GM23248 (cell line): ENCODE data around the gene MLXIPL. TPM values are rescaled to one million over a fixed set of nuclear protein-coding genes. Genes with fewer than 3 reads are reported as not detected.
"Not testable (repeated sequence)": the region's sequence is repeated elsewhere in the genome, so short reads cannot be mapped to it uniquely, and the experiment has no call there.

Experiments used
- DNase-seq: peaks from one replicate; pipeline ENCODE4 v3.0.0-alpha.2; 2015
- H2AFZ ChIP-seq: fragments of 200-600 bp; sonication (generic); 2 replicates; pipeline ENCODE4 v1.6.1; 2016; ENCODE audit warnings: antibody characterized with exemption
- H3F3A ChIP-seq: fragments of 200-600 bp; sonication (generic); 2 replicates; pipeline ENCODE4 v1.6.1; 2016; ENCODE audit warnings: mild to moderate bottlenecking, antibody characterized with exemption, mixed run types; ENCODE audit not compliant: insufficient read depth
- H3K27ac ChIP-seq: fragments of 200-600 bp; sonication (generic); 2 replicates; pipeline ENCODE4 v1.5.1; 2016; ENCODE audit warnings: mild to moderate bottlenecking
- H3K27me3 ChIP-seq: fragments of 200-600 bp; sonication (generic); replicated peaks from 2 replicates; pipeline ENCODE4 v1.6.1; 2016; ENCODE audit warnings: mild to moderate bottlenecking; ENCODE audit not compliant: insufficient read depth
- H3K36me3 ChIP-seq: fragments of 200-600 bp; sonication (generic); 2 replicates; pipeline ENCODE4 v1.6.1; 2016; ENCODE audit warnings: low read depth, mild to moderate bottlenecking
- H3K4me1 ChIP-seq: fragments of 200-600 bp; sonication (generic); 2 replicates; pipeline ENCODE4 v1.6.1; 2016; ENCODE audit warnings: mild to moderate bottlenecking; ENCODE audit not compliant: insufficient read depth
- H3K4me2 ChIP-seq: fragments of 200-600 bp; sonication (generic); one replicate; pipeline ENCODE4 v1.6.1; 2016; ENCODE audit warnings: mild to moderate bottlenecking; ENCODE audit not compliant: unreplicated experiment
- H3K4me3 ChIP-seq: fragments of 200-600 bp; sonication (generic); 2 replicates; pipeline ENCODE4 v1.5.1; 2016; ENCODE audit warnings: mild to moderate bottlenecking
- H3K79me2 ChIP-seq: fragments of 200-600 bp; sonication (generic); 2 replicates; pipeline ENCODE4 v1.6.1; 2016; ENCODE audit warnings: mild to moderate bottlenecking; ENCODE audit not compliant: insufficient read depth
- H3K9ac ChIP-seq: fragments of 200-600 bp; sonication (generic); 2 replicates; pipeline ENCODE4 v1.6.1; 2016; ENCODE audit warnings: mild to moderate bottlenecking
- H3K9me2 ChIP-seq: fragments of 200-600 bp; sonication (generic); 2 replicates; pipeline ENCODE4 v1.6.1; 2016; ENCODE audit warnings: mixed run types, mild to moderate bottlenecking, moderate library complexity; ENCODE audit not compliant: insufficient read depth
- H3K9me3 ChIP-seq: fragments of 200-600 bp; sonication (generic); one replicate; pipeline ENCODE4 v1.6.1; 2017; ENCODE audit warnings: low read depth
- H4K20me1 ChIP-seq: fragments of 200-600 bp; sonication (generic); 2 replicates; pipeline ENCODE4 v1.6.0; 2016; ENCODE audit not compliant: insufficient read depth
- EZH2 ChIP-seq: fragments of 200-600 bp; sonication (generic); IDR thresholded peaks from 2 replicates; pipeline ENCODE4 v1.6.1; 2018; ENCODE audit warnings: antibody characterized with exemption, mild to moderate bottlenecking; ENCODE audit not compliant: insufficient read depth, poor library complexity, severe bottlenecking
- EZH2phosphoT487 ChIP-seq: fragments of 200-600 bp; sonication (generic); IDR thresholded peaks from 2 replicates; pipeline ENCODE4 v1.6.1; 2018; ENCODE audit warnings: antibody characterized with exemption, moderate library complexity, mild to moderate bottlenecking, low read depth; ENCODE audit not compliant: insufficient read depth
- WGBS, 2 experiments: methylation state at CpG; one replicate each; pipeline ENCODE4 v1.1.6; 2015 to 2017; ENCODE audit warnings: low lambda C conversion rate in 2 of 2, low coverage in 1 of 2; ENCODE audit errors: missing lambda C conversion rate in 2 of 2; 5-methylcytosine and 5-hydroxymethylcytosine counted together
- in situ Hi-C: fragments of 300-500 bp; cut with MboI; formaldehyde crosslinking; loops from 2 replicates; pipeline ENCODE4 v1.15.0; 2020
- polyA plus RNA-seq: library from polyadenylated mRNA; unstranded; fragments of >200 nt; fragmentation: Nextera tagmentation; extraction: Ambion mirVana; gene quantifications from 2 replicates; pipeline ENCODE4 v1.2.1, GENCODE V29; 2016
- total RNA-seq: library from RNA; depleted of rRNA; stranded (reverse); fragments of >200 nt; shearing (Covaris generic); gene quantifications from 2 replicates; pipeline ENCODE4 v1.2.3, GENCODE V29; 2014

MLXIPL gene
- total and polyA plus RNA-seq, 2 experiments from 2014 or later, result not detected

DNA sequence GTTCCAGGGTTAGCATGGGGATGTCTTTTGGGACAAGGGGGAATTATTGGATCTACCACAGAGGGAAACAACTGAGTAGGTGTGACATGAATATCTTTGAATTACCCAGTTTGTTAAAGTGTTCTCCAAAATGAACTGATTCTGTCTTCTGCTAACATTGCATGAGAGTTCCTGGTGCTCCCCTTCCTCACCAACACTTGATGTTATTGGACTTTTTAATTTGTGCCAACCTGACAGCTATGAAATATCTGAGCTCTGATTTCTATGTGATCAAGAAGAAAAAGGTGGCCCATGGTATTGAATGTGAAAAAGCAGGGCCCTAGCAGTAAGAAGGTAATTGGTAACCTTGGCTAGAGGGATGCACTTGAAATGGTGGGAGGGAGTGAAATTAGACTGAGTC, 38.7 kb upstream of the MLXIPL start:
- TF ChIP-seq EZH2, result no peak
- no peak for TF ChIP-seq EZH2phosphoT487
- Histone ChIP-seq H3K27me3 (no peaks in the 10 kb centered on the region; the same call in 1 of the 2 replicates), H3K9me3 (no peaks in the 10 kb centered on the region), H2AFZ (no peak overlapping the region), H3K27ac (no peak overlapping the region), H3K9ac (no peak overlapping the region), H3K36me3 (no peaks in the 10 kb centered on the region), H3K4me1 (no peaks in the 10 kb centered on the region), H3F3A (no peaks in the 10 kb centered on the region), H3K9me2 (no peaks in the 10 kb centered on the region), H4K20me1 (no peaks in the 10 kb centered on the region), H3K4me2 (no peak overlapping the region), H3K4me3 (no peak overlapping the region), H3K79me2 (no peaks in the 10 kb centered on the region)
- in situ Hi-C loops, result no loop called here
- no peak for DNase-seq

DNA sequence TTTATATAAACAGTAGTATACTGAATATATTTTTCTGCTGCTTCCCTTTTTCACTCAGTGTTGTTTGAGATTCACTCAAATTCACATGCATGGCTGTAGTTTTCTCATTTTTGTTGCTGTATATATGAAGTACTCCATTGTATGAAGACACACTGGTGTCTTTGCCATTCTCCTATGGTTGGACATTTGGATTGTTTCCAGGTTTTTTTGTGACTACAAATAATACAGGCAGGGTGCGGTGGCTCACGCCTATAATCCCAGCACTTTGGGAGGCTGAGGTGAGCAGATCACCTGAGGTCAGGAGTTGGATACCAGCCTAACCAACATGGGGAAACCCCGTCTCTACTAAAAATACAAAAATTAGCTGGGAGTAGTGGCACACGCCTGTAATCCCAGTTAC, 36.3 kb upstream of the MLXIPL start:
- H4K20me1 ChIP-seq, H3K9me2 ChIP-seq, H3K79me2 ChIP-seq, H3F3A ChIP-seq, in situ Hi-C loops, H3K4me2 ChIP-seq, H3K9ac ChIP-seq, DNase-seq, H3K4me3 ChIP-seq, H3K27ac ChIP-seq, H3K27me3 ChIP-seq, H3K36me3 ChIP-seq, H3K4me1 ChIP-seq, H2AFZ ChIP-seq, H3K9me3 ChIP-seq: not testable (repeated sequence)
- WGBS, 2 experiments, result 83 to 87% methylated on average over 4 of the region's 4 CpGs

DNA sequence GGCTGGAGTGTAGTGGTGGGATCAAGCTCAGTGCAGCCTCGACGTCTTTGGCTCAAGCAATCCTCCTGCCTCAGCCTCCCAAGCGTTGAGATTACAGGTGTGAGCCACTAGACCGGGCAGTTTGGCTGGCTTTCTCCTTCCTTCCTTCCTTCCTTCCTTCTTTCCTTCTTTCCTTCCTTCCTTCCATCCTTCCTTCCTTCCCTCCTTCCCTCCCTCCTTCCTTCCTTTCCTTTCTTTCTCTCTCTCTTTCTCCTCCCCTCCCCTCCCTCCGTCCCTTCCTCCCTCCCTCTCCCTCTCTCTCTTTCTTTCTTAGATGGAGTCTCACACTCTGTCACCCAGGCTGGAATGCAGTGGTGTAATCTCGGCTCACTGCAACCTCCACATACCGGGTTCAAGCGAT, 35.7 kb upstream of the MLXIPL start:
- Histone ChIP-seq H3K27me3 (no peaks in the 10 kb centered on the region; the same call in 1 of the 2 replicates), H4K20me1 (no peaks in the 10 kb centered on the region)
- WGBS, 2 experiments, result 70 to 71% methylated on average over 6 to 8 of the region's 8 CpGs

DNA sequence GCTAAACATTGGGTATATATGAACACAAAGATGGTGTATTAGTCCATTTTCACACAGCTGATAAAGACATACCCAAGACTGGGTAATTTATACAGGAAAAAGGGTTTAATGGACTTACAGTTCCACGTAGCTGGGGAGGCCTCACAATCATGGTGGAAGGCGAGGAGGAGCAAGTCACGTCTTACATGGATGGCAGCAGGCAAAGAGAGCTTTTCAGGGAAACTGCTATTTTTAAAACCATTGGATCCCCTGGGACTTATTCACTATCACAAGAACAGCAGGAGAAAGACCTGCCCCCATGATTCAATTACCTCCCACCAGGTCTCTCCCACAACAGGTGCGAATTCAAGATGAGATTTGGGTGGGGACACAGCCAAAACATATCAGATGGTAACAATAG, 31.0 kb upstream of the MLXIPL start:
- H3K9me3 ChIP-seq, DNase-seq: not testable (repeated sequence)

More for the DNA sequence above, 35.7 kb upstream of the MLXIPL start:
- no peak overlapping the region for H3K4me3 ChIP-seq
- DNase-seq, result no peak
- no peaks in the 10 kb centered on the region for H3K9me2 ChIP-seq
- H3K9ac ChIP-seq, result no peak overlapping the region
- no peak overlapping the region for H3K4me2 ChIP-seq
- H3K9me3 ChIP-seq, result no peaks in the 10 kb centered on the region
- H3F3A ChIP-seq, result no peaks in the 10 kb centered on the region
- no peak overlapping the region for H3K27ac ChIP-seq
- in situ Hi-C loops, result no loop called here
- no peaks in the 10 kb centered on the region for H3K79me2 ChIP-seq
- no peaks in the 10 kb centered on the region for H3K4me1 ChIP-seq
- H3K36me3 ChIP-seq, result no peaks in the 10 kb centered on the region
- TF ChIP-seq EZH2, result no peak
- no peak for TF ChIP-seq EZH2phosphoT487
- H2AFZ ChIP-seq, result no peak overlapping the region

DNA sequence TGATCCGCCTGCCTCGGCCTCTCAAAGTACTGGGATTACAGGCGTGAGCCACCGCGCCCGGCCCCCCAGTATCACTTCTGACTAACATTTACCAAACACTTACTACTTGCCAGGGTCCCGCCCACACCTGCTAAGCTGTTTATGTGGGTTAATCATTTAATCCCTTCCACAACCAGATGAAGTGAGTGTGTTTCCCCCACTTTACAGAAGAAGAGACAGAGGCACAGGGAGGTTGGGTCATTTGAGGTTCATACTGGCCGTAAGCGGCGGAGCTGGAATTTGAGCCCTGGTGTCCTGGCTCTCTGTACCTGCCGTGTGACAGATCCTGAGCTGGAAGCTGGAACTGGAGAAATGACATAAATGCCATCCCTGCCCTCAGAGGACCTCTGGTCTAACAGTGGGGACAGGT, 28.2 kb upstream of the MLXIPL start:
- TF ChIP-seq EZH2, result no peak
- TF ChIP-seq EZH2phosphoT487, result no peak
- Histone ChIP-seq H3K9me2 (no peaks in the 10 kb centered on the region), H3F3A (no peaks in the 10 kb centered on the region), H3K36me3 (no peaks in the 10 kb centered on the region), H4K20me1 (no peaks in the 10 kb centered on the region), H3K9me3 (no peaks in the 10 kb centered on the region), H3K4me1 (no peaks in the 10 kb centered on the region), H3K27me3 (peaks cover 7% of the 10 kb centered on the region), H3K4me2 (no peak overlapping the region), H3K79me2 (no peaks in the 10 kb centered on the region), H3K4me3 (no peak overlapping the region), H2AFZ (no peak overlapping the region), H3K27ac (no peak overlapping the region), H3K9ac (no peak overlapping the region)
- DNase-seq, result no peak
- 70 to 77% methylated on average over 11 of the region's 11 CpGs for WGBS, 2 experiments
- in situ Hi-C loops, result no loop called here

More for the DNA sequence above, 31.0 kb upstream of the MLXIPL start:
- H3K36me3 ChIP-seq, in situ Hi-C loops, H3K4me2 ChIP-seq, H3K9me2 ChIP-seq, H4K20me1 ChIP-seq, H3K4me1 ChIP-seq, H2AFZ ChIP-seq, H3K27ac ChIP-seq, H3K4me3 ChIP-seq, H3F3A ChIP-seq, H3K9ac ChIP-seq, H3K79me2 ChIP-seq, H3K27me3 ChIP-seq: not testable (repeated sequence)
- 57 to 70% methylated on average over 4 of the region's 4 CpGs for WGBS, 2 experiments
